Stimulated activated CD4-positive, alpha-beta T cell treated with anti-CD3 and anti-CD28 coated beads, Interleukin-1b, Interleukin-23, amount 100 ng/mL, for 48 hours (primary cell): ENCODE results near the gene BAD.

Experiments used
- DNase-seq: peaks from one replicate; pipeline ENCODE4 v3.0.0-alpha.2; 2020

Gene BAD

GRCh38 chr11:64227405-64227956 lies 57.0 kb downstream of the BAD start:
- DNase-seq = no peak

- DNase-seq = peak; percentile 63
These were observed 57.9 kb downstream of the BAD start for GRCh38 chr11:64226507-64227051.

- peak; percentile 93 for DNase-seq
These were observed 58.6 kb downstream of the BAD start, which contains the start of the genes NUDT22 and TRPT1 for GRCh38 chr11:64225608-64226506. Gene NUDT22 (plus strand): TSS chr11:64226274. CDS start chr11:64226653, 379 bp downstream. Gene TRPT1 (minus strand): TSS chr11:64226186. CDS start chr11:64225860, 326 bp downstream.

- DNase-seq = no peak
These were observed 59.4 kb downstream of the BAD start for GRCh38 chr11:64224891-64225607.

- no peak for DNase-seq
These were observed 60.1 kb downstream of the BAD start for GRCh38 chr11:64224151-64224890.

GRCh38 chr11:64223001-64223651 lies 61.3 kb downstream of the BAD start:
- DNase-seq = no peak

- no peak for DNase-seq
These were observed 61.8 kb downstream of the BAD start for GRCh38 chr11:64222651-64223000.

GRCh38 chr11:64220798-64221197 lies 63.7 kb downstream of the BAD start:
- DNase-seq = no peak

GRCh38 chr11:64220271-64220670 lies 64.2 kb downstream of the BAD start:
- DNase-seq = no peak
